Measurements from ENCODE around the gene CUZD1.

Gene CUZD1

GRCh38 chr10:122855745-122856144 is 10.1 kb upstream of the CUZD1 start:
- DNase-seq (ENCODE audit: low read depth): no peak

GRCh38 chr10:122854648-122855047 is 9.0 kb upstream of the CUZD1 start:
- no peak for DNase-seq (ENCODE audit: low read depth)

GRCh38 chr10:122853665-122854313 is 8.1 kb upstream of the CUZD1 start:
- DNase-seq (ENCODE audit: low read depth): no peak

GRCh38 chr10:122852261-122852660 is 6.6 kb upstream of the CUZD1 start:
- DNase-seq (ENCODE audit: low read depth): no peak

GRCh38 chr10:122850705-122851640 is 5.3 kb upstream of the CUZD1 start:
- no peak for DNase-seq (ENCODE audit: low read depth)

GRCh38 chr10:122849900-122850605 is 4.4 kb upstream of the CUZD1 start:
- no peak for DNase-seq (ENCODE audit: low read depth)

- no peak for DNase-seq (ENCODE audit: low read depth)
These were observed 3.4 kb upstream of the CUZD1 start for GRCh38 chr10:122849090-122849489.

- no peak for DNase-seq (ENCODE audit: low read depth)
These were observed 2.3 kb upstream of the CUZD1 start for GRCh38 chr10:122847782-122848604.

- DNase-seq (ENCODE audit: low read depth): no peak
These were observed 1.5 kb downstream of the CUZD1 start for GRCh38 chr10:122844146-122844545.

GRCh38 chr10:122841569-122841968 is 4.1 kb downstream of the CUZD1 start:
- no peak for DNase-seq (ENCODE audit: low read depth)

GRCh38 chr10:122839505-122839904 is 6.2 kb downstream of the CUZD1 start:
- no peak for DNase-seq (ENCODE audit: low read depth)

- no peak for DNase-seq (ENCODE audit: low read depth)
These were observed 6.8 kb downstream of the CUZD1 start for GRCh38 chr10:122838880-122839279.

- DNase-seq (ENCODE audit: low read depth): no peak
These were observed 9.7 kb downstream of the CUZD1 start for GRCh38 chr10:122835908-122836307.

- DNase-seq (ENCODE audit: low read depth): no peak
These were observed 14.7 kb downstream of the CUZD1 start for GRCh38 chr10:122830965-122831353.

- DNase-seq (ENCODE audit: low read depth): no peak
These were observed 15.2 kb downstream of the CUZD1 start for GRCh38 chr10:122830273-122830964.

- DNase-seq (ENCODE audit: low read depth): no peak
These were observed 16.2 kb downstream of the CUZD1 start for GRCh38 chr10:122829454-122829853.

- DNase-seq (ENCODE audit: low read depth): no peak
These were observed 16.9 kb downstream of the CUZD1 start for GRCh38 chr10:122828716-122829255.

GRCh38 chr10:122827302-122827701 is 18.4 kb downstream of the CUZD1 start:
- DNase-seq (ENCODE audit: low read depth): no peak

- DNase-seq (ENCODE audit: low read depth): no peak
These were observed 22.5 kb downstream of the CUZD1 start for GRCh38 chr10:122822973-122823690.

- DNase-seq (ENCODE audit: low read depth): no peak
These were observed 23.8 kb downstream of the CUZD1 start for GRCh38 chr10:122821808-122822207.
